Coronary artery (tissue), 2 donors: Measurements from ENCODE around the gene FOXL2NB.

Experiments
- DNase-seq: peaks from one replicate; pipeline ENCODE4 v3.0.0-alpha.2; 2017; ENCODE audit warnings: low spot score
- H3K27ac ChIP-seq, 2 donors: fragments of 200-600 bp; sonication (generic); one replicate each; pipeline ENCODE4 v1.5.1; 2016 to 2019
- H3K4me3 ChIP-seq: fragments of 200-600 bp; sonication (generic); 2 replicates; pipeline ENCODE4 v1.5.1; 2016; ENCODE audit warnings: mild to moderate bottlenecking, moderate library complexity
- TF ChIP-seq, protein P1 (sequence below): fragments of 200-600 bp; sonication (generic); IDR thresholded peaks from one replicate; pipeline ENCODE4 v1.5.1; 2019; ENCODE audit warnings: antibody characterized with exemption

The FOXL2NB gene

DNA sequence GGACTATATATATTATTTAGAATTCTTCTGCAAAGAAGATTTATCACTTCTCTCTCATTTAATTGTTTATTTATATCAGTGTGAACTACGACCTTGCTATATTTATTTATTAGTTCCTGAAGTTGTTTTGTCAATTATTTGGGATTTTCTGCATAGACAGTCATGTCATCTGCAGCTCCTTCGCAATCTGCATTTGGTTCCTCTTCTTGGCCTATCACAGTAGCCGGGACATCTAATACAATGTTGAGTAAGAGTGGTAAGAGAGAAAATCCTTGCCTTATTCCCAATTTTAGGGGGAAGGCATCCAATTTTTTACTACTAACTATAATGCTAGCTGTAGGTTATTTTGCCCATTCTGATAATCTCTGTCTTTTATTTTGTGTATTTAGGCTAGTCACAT is 39.5 kb upstream of the FOXL2NB start:
- H3K27ac ChIP-seq: no peak overlapping the region
- no peak for DNase-seq
- no peak overlapping the region for H3K4me3 ChIP-seq
- TF ChIP-seq, protein P1, sequence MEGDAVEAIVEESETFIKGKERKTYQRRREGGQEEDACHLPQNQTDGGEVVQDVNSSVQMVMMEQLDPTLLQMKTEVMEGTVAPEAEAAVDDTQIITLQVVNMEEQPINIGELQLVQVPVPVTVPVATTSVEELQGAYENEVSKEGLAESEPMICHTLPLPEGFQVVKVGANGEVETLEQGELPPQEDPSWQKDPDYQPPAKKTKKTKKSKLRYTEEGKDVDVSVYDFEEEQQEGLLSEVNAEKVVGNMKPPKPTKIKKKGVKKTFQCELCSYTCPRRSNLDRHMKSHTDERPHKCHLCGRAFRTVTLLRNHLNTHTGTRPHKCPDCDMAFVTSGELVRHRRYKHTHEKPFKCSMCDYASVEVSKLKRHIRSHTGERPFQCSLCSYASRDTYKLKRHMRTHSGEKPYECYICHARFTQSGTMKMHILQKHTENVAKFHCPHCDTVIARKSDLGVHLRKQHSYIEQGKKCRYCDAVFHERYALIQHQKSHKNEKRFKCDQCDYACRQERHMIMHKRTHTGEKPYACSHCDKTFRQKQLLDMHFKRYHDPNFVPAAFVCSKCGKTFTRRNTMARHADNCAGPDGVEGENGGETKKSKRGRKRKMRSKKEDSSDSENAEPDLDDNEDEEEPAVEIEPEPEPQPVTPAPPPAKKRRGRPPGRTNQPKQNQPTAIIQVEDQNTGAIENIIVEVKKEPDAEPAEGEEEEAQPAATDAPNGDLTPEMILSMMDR: no peak

DNA sequence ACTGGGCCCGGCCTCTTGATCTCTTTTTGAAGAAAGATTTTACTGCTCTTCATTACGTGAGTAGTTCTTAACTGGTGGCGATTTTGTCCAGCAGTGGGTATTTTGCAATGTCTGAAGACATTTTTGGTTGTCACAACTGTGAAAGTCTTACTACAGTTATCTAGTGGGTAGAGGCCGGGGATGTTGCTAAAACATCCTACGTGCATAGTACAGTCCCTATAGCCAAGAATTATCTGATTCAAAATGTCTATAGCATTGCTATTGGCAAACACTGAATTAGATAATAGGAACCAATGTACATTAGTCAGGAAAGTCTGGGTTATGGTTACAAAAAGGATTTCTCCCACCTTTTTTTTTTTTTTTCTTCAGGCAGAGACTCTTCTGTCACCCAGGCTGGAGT is 38.2 kb upstream of the FOXL2NB start:
- no peak for DNase-seq
- H3K4me3 ChIP-seq: no peak overlapping the region
- no peak overlapping the region for H3K27ac ChIP-seq
- TF ChIP-seq, protein P1: no peak

DNA sequence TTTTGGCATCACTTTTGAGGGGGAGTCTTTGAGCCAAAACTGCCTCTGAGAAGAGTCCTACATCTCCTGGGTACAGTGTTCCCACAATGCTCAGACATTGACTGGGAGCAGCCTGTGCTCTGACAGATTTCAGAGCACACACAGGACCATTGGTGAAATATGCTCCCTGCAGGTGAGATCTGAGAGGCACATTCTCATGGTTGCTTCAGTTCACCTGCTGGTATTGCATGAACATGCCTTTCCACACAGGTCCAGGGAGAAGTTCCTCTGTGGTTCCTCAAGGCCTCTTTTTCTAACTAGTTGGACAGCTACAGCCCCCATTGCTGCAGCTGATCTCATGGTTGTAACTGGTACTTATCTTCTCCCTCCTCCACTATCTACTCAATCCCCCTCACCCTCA is 37.1 kb upstream of the FOXL2NB start:
- DNase-seq: no peak
- Histone ChIP-seq H3K4me3 (no peak overlapping the region), H3K27ac (no peak overlapping the region)
- TF ChIP-seq, protein P1: no peak

DNA sequence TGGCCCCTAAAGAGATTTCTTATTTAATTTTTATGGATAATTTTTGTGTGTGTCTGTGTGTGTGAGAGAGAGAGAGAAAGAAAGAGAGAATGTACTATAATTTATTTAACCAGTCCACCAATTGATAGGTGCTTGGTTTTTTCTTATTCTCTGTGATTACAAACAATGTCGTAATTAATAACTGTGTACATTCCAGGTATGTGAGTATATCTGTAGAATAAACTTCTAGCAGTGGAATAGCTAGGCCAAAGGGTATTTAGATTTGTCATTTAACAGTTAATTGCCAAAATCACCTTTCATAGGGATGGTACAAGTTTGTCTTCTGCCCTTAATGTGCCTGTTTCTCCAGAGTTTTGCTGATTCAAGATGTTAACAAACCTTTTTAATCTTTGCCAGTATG is 35.4 kb upstream of the FOXL2NB start:
- H3K4me3 ChIP-seq: no peak overlapping the region
- H3K27ac ChIP-seq: no peak overlapping the region
- DNase-seq: no peak
- TF ChIP-seq, protein P1: no peak

DNA sequence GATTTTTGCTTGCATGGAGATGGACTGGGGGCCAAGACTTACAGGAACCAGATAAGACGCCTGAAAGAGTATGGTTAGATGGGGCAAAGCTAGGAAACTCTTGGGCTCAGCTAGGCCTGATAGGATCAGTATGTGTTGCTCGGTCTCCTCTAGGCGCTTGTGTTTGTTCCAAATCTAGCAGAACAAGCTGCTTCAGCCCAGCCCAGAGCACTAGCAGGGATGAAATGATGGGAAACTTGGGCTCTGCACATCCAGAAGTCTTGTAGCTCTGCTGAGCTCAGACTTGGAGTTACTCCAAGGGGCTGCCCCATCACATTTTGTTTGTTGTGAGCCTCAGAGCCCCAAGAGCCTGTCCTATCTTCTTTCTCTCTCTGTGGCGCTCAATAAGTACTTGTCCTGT is 34.8 kb upstream of the FOXL2NB start:
- no peak for DNase-seq
- TF ChIP-seq, protein P1: no peak
- no peak overlapping the region for H3K4me3 ChIP-seq
- no peak overlapping the region for H3K27ac ChIP-seq

DNA sequence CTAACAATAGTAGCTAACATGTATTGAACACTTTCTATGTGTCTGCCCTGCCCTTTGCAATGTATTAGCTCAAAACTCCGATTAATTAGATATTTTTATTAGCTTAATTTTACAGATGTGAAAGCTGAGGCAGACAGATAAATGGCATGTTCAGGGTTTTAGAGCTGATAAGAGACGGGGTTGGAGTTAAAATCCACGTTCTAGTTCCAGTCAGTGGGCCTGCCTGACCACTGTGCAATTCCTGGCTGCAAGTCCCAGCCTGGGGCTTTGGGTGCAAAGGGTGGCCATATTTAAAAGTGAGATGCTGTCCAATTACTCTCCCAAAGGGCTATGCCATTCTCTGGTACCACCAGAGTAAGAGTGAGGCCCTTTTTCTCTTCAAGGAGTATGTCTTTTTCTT is 33.3 kb upstream of the FOXL2NB start:
- DNase-seq: no peak
- no peak overlapping the region for H3K4me3 ChIP-seq
- no peak overlapping the region for H3K27ac ChIP-seq
- TF ChIP-seq, protein P1: no peak

DNA sequence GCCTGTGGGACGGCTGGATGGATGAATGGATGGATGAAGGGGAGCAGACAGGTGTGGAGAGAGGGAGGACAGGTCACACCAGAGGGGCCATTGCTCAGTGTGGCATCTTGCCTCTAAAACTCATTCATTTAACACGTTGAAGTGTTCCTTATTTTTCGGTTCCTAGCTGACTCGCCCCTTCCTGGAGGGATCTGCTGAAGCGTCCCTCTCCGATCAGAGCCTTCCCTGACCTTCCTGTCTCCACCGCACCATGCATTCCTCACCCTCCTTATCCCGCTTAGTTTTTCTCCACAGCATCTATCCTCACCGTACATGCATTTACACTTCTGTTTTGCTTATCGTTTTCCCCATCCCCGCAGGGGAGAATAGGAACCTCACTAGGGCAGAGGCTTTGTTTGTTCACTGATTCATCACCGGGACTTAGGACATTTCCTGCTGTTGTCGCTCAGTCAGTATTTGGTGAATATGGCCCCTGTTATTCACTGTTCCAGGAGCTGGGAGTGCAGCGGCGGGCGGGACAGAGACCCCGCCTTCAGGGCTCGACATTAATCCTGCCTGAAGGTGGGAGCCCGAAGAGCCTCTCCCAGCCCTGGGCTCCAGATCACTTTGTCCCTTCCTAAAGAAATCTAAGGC is 32.0 kb upstream of the FOXL2NB start:
- no peak for DNase-seq
- TF ChIP-seq, protein P1: no peak
- Histone ChIP-seq H3K4me3 (peak overlapping the region; percentile 81), H3K27ac (peak overlapping the region; percentile 77 to 92)
